Fibroblast of peridontal ligament (primary cell): ENCODE data around the gene MIA3.

Experiments used
- DNase-seq: peaks from one replicate; pipeline ENCODE4 v3.0.0-alpha.2; 2010; ENCODE audit errors: extremely low read depth

MIA3 gene

GRCh38 chr1:222622765-222623164 lies 4.9 kb downstream of the MIA3 start:
- DNase-seq = no peak

- no peak for DNase-seq
Measured at GRCh38 chr1:222623458-222623857, 5.6 kb downstream of the MIA3 start.

GRCh38 chr1:222624214-222624613 lies 6.3 kb downstream of the MIA3 start:
- DNase-seq = no peak

GRCh38 chr1:222627232-222627631 lies 9.3 kb downstream of the MIA3 start:
- peak; percentile 95 for DNase-seq

GRCh38 chr1:222629921-222630535 lies 12.1 kb downstream of the MIA3 start:
- DNase-seq = no peak

- peak; percentile 24 for DNase-seq
Measured at GRCh38 chr1:222631611-222632208, 13.8 kb downstream of the MIA3 start.

GRCh38 chr1:222632749-222633148 lies 14.9 kb downstream of the MIA3 start:
- no peak for DNase-seq

GRCh38 chr1:222634180-222635013 lies 16.5 kb downstream of the MIA3 start:
- DNase-seq = peak; percentile 99

- DNase-seq = no peak
Measured at GRCh38 chr1:222641269-222641948, 23.5 kb downstream of the MIA3 start.

GRCh38 chr1:222642468-222642867 lies 24.6 kb downstream of the MIA3 start:
- DNase-seq = no peak

- DNase-seq = no peak
Measured at GRCh38 chr1:222643606-222643937, 25.7 kb downstream of the MIA3 start.

GRCh38 chr1:222643938-222644635 lies 26.2 kb downstream of the MIA3 start:
- DNase-seq = peak; percentile 98

GRCh38 chr1:222644636-222644980 lies 26.7 kb downstream of the MIA3 start:
- no peak for DNase-seq

- no peak for DNase-seq
Measured at GRCh38 chr1:222652676-222653075, 34.8 kb downstream of the MIA3 start.

- no peak for DNase-seq
Measured at GRCh38 chr1:222653178-222653827, 35.4 kb downstream of the MIA3 start.

GRCh38 chr1:222654849-222655248 lies 37.0 kb downstream of the MIA3 start:
- peak; percentile 86 for DNase-seq

- DNase-seq = no peak
Measured at GRCh38 chr1:222656391-222657155, 38.7 kb downstream of the MIA3 start.

- DNase-seq = no peak
Measured at GRCh38 chr1:222657899-222658298, 40.0 kb downstream of the MIA3 start.

- DNase-seq = no peak
Measured at GRCh38 chr1:222663431-222663934, 45.6 kb downstream of the MIA3 start.

GRCh38 chr1:222665964-222666363 lies 48.1 kb downstream of the MIA3 start:
- DNase-seq = peak; percentile 20
